C4-2B (cell line): ENCODE measurements around the gene RRAGD.
A peak's percentile ranks its signal among the peaks of the same experiment; 100 is the strongest.

Experiments
- H3K27ac ChIP-seq: fragments of 450-650 bp; 2 replicates; pipeline ENCODE4 v1.5.1; 2017
- ZFX ChIP-seq: fragments of 450-650 bp; IDR thresholded peaks from 2 replicates; pipeline ENCODE4 v1.6.1; 2017
- TF ChIP-seq, protein P1 (sequence below): fragments of 450-650 bp; conservative IDR thresholded peaks from 2 replicates; pipeline ENCODE4 v1.5.1; 2017; ENCODE audit warnings: mild to moderate bottlenecking

Gene RRAGD, protein sequence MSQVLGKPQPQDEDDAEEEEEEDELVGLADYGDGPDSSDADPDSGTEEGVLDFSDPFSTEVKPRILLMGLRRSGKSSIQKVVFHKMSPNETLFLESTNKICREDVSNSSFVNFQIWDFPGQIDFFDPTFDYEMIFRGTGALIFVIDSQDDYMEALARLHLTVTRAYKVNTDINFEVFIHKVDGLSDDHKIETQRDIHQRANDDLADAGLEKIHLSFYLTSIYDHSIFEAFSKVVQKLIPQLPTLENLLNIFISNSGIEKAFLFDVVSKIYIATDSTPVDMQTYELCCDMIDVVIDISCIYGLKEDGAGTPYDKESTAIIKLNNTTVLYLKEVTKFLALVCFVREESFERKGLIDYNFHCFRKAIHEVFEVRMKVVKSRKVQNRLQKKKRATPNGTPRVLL

DNA sequence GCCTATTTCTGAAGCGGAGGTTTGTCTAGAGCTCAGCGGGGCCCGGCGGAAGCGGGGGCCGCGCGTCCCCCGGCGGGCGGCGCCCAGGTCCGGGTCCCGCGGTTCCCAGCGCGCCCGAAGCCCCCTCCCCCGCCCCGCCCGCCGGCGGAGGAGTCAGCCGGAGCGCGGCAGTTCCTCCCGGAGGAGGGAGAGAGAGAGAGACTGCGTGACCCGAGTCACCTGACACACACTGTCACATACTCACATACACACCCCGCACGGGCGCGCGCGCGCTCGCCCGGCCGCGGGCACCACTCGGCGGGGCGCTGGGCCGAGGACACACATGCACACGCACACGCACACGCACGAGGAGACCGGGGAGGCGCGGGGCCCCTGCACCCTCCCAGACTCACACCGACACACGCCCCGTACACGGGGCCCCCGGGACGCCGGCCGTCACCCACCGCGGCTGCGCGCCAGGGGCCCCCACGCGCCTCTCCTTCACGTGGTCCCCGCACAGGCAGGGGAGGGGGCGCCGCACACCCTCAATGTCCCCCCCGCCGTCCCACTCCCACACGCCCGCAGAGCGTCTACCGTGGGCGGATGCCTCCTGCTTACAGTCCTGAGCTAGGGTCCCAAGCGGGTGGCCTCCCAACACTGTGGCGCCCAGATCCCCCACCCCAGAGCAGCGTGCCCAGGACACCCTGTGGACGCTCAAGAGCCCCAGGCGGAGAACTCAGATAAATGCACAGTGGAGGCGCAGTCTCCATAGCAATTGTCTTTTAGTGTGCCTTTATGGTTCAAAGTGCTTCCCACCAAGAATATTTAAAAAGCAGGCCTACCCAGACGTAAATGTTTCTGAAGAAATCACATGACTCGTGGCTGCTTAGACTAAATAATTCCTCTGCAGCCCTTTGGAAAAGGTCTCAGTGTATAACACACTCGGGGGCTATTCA, at the start of gene RRAGD:
Gene RRAGD, minus strand, starts transcription at position 203 of the 935 bp plus-strand sequence. CDS start 280 bp downstream, outside the sequence.
- peak within 1 kb of the TSS; percentile 45 for H3K27ac ChIP-seq
- TF ChIP-seq, protein P1, sequence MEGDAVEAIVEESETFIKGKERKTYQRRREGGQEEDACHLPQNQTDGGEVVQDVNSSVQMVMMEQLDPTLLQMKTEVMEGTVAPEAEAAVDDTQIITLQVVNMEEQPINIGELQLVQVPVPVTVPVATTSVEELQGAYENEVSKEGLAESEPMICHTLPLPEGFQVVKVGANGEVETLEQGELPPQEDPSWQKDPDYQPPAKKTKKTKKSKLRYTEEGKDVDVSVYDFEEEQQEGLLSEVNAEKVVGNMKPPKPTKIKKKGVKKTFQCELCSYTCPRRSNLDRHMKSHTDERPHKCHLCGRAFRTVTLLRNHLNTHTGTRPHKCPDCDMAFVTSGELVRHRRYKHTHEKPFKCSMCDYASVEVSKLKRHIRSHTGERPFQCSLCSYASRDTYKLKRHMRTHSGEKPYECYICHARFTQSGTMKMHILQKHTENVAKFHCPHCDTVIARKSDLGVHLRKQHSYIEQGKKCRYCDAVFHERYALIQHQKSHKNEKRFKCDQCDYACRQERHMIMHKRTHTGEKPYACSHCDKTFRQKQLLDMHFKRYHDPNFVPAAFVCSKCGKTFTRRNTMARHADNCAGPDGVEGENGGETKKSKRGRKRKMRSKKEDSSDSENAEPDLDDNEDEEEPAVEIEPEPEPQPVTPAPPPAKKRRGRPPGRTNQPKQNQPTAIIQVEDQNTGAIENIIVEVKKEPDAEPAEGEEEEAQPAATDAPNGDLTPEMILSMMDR = no peak
- TF ChIP-seq ZFX = no peak

DNA sequence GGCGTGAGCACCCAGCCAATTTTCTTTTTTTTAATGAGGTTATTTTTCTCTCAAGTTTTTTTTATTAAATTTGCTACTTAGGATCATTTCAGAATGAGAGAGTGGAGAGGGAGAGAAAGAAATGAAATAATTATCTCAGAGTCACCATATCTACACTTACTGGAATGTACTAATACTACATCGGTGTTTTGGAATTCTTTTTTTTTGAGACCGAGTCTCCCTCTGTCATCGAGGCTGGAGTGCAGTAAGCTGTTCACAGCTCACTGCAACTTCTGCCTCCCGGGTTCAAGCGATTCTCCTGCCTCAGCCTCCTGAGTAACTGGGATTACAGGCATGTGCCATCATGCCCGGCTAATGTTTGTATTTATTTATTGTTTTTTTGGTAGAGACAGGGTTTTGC, 48.6 kb upstream of the RRAGD start:
- TF ChIP-seq ZFX = no peak
- TF ChIP-seq, protein P1 = no peak
- no peak overlapping the region for H3K27ac ChIP-seq

DNA sequence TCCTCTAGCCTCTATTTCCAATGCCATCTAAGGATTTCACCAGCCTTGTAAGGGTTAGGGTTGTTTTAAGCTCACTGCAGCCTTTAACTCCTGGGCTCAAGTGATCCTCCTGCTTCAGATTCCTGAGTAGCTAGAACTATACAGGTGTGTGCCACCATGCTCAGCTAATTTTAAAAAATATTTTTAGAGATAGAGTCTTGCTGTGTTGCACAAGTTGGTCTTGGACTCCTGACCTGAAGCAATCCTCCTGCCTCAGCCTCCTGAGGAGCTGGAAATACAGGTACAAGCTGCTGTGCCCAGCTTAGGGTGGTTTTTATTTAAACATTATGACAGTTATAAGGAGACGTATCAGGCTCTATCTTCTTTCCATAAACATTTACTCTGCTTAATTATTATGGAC, 47.4 kb upstream of the RRAGD start:
- TF ChIP-seq ZFX = no peak
- TF ChIP-seq, protein P1 = no peak
- H3K27ac ChIP-seq = no peak overlapping the region

DNA sequence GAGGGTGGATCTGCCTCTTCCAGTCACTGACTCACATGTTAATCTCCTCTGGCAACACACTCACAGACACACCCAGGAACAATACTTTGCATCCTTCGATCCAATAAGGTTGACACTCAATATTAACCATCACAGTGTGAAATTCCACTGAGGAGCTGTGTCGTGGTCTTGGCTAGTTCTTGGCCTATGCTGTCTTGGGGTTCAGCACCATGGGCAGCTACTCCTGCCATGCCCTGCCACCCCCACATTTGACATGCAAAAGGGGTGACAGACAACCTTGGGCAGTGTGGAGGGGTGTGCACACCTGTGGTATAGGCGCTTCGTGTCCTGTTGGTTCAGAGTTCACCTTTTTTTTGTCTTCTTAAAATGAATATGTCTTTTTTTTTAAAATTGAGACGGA, 46.6 kb upstream of the RRAGD start:
- no peak overlapping the region for H3K27ac ChIP-seq
- TF ChIP-seq, protein P1 = no peak
- TF ChIP-seq ZFX = no peak

DNA sequence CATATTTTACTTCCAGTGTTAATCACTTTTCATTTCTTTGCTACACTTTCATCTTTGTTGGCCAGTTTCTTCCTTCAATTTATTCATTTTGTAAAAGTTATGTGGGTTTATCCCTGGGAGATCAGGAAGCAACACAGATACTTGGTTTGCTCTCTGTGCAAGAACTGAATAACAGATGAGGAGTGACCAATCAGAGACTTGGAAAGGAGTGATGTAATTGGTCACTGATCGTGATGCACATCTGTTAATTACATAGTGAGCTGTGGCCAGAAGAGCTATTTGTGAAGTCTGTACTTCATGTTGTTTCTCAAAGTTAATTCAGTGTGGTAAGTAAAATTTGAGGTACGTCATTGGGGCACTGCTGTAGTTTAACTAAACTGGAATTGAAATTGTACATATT, 42.2 kb upstream of the RRAGD start:
- H3K27ac ChIP-seq = no peak overlapping the region
- TF ChIP-seq, protein P1 = no peak
- TF ChIP-seq ZFX = no peak

DNA sequence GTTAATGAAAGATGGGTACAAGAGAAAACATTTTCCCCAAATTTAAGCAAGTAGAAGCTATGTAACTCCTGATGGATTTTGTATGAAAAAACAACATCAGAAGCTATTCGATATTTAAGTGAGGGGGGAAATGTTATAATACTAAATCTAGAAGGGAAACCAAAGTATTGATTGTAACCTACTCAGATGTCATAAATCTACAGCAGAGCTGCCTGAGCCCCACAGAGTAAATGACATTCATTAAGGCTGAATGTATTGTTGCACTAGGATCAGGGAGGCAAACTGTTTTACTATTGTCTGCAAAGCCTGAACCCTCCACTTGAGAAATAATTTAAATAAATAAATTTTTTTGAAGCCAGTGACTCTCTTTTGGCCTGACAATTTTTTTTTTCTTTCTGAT, 40.2 kb upstream of the RRAGD start:
- TF ChIP-seq, protein P1 = no peak
- no peak for TF ChIP-seq ZFX

DNA sequence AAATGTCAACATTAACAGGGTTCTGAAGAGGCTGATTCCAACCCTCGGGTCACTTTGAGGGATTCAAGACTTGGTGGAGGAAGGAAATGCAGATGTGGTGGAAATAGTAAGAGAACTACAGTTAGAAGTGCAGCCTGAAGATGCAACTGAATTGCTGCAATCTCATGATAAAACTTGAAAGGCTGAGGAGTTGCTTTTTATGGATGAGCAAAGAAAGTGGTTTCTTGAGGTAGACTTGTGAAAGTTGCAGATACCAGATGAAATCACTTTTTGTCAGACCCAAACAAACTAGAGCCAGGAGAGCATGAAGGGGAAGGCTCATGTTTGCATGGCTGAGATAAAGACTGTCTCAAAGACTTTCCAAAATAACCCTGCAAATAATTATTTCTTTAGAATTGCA, 37.1 kb upstream of the RRAGD start:
- no peak overlapping the region for H3K27ac ChIP-seq
- TF ChIP-seq, protein P1 = no peak
- no peak for TF ChIP-seq ZFX

More for the DNA sequence above, 40.2 kb upstream of the RRAGD start:
- H3K27ac ChIP-seq = no peak overlapping the region
